ENCODE data around the gene METTL16.

METTL16 gene

DNA sequence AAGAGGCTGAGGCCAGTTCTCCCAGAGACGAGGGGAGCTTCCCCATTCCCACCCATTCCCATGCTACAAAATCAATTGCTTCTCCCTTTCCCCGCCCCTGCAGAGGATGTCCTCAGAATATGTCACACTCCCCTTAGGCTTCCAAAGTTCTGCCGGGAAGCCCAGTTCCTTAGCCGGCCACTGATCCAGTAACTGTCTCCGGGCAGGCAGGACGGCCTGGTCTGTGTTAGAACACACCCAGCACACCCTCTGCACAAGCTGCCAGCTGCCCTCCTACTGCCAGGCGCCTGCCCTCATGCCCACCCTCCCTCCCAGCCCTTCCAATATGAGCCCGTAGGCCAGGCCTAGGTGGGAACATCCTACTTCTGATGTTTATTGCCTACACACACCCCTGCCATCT is 143.3 kb downstream of the METTL16 start:
- DNase-seq (ENCODE audit: low read depth in 2 of 2, low spot score in 1 of 2), result no peak

- no peak for DNase-seq (ENCODE audit: low read depth in 2 of 2, low spot score in 1 of 2)
Observed at GRCh38 chr17:2366747-2367494, 144.8 kb downstream of the METTL16 start.
